ENCODE data around the gene PPP3R1. TPM values are rescaled to one million over a fixed set of nuclear protein-coding genes. Genes with fewer than 3 reads are reported as not detected.

Gene PPP3R1
- polyA plus RNA-seq, 2 of the 4 experiments (the other 2 are of a cell fraction), result 27.3 to 55.1 TPM

DNA sequence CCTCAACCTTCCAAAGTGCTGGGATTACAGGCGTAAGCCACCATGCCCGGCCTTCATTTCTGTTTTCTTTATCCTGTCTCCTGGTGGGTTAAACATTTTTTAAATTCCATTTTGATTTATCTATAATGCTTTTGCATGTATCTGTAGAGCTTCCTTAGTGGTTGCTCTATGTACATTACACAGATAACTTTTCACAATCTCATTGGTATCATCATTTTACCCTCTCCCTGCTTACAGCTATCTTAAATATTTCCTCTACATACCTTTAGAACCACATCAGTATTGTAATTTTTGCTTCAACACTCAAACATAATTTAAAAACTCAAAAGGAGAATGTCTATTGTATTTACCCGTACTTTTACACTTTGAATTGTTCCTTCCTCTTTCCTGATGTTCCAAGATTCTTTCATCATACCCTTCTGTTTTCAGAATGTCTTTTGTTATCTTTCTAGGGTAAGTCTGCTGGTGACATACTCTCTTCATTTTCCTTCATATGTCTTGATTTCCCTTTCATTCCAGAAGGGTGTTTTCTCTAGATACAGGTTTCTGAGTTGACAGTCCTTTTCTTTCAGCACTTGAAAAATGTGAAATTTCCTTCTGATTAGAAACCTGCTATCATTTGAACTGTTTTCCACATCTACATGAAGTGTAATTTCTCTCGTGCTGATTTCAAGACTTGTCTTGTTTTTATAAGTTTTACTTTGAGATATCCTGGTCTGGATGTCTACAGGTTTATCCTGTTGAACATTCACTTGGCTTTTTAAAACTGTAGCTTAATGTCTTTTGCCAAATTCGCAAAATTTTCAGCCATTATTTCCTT lies 21.9 kb downstream of the PPP3R1 start (continued):
- TF ChIP-seq PBX3 (IDR thresholded peaks at IDR 0.05) (no peak), HEYL (CRISPR knock-in tag; IDR thresholded peaks at IDR 0.05) (no peak), HDAC2 (IDR thresholded peaks at IDR 0.05) (no peak)

DNA sequence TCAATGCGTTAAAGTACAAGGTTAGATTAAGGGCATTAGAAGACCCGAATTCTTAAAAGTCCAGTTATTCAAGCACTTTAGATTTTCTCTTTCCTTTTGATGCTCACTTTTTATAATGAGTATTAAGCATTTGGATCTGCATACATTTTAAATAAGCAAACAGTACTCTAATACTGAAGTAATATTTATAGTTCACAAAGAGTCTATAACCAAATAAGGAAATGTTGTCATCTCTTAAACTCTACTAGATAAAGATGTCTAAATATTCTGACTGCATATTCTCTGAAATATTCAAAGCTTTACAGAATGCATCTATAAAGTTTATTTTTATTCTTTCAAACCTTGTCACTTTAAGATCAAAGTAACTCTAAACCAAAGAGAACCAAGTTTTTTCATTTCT lies 25.5 kb downstream of the PPP3R1 start:
- FAIRE-seq (no peak), DNase-seq (ENCODE audit: low read depth in 1 of 2, low spot score in 1 of 2) (no peak), ATAC-seq (no peak)
- 87% methylated on average over 2 of the region's 2 CpGs for WGBS (ENCODE audit: missing lambda C conversion rate)
- H3K9me3 ChIP-seq, result peaks cover under 1% of the 10 kb centered on the region; the same call in 1 of the 3 replicates
- peaks cover 22% of the 10 kb centered on the region; the same call in 2 of the 3 replicates for H3K4me1 ChIP-seq
- H3K27ac ChIP-seq, result no peak overlapping the region
- no peak overlapping the region for H3K4me2 ChIP-seq
- TF ChIP-seq SMC3 (IDR thresholded peaks at IDR 0.05) (no peak), CTCF (IDR thresholded peaks at IDR 0.05) (no peak), SREBF2 (IDR thresholded peaks at IDR 0.05) (no peak), HEYL (CRISPR knock-in tag; IDR thresholded peaks at IDR 0.05) (no peak), ESRRA (IDR thresholded peaks at IDR 0.05; ENCODE audit: borderline replicate concordance, low read length) (no peak), HOXB5 (CRISPR knock-in tag; IDR thresholded peaks at IDR 0.05) (no peak), RCOR1 (IDR thresholded peaks at IDR 0.05; ENCODE audit: low read depth, low read length) (no peak), BCL3 (IDR thresholded peaks at IDR 0.05) (no peak), REST (IDR thresholded peaks at IDR 0.05) (no peak), MAZ (IDR thresholded peaks at IDR 0.05; ENCODE audit: borderline replicate concordance, low read depth, low read length) (no peak), RAD21 (conservative IDR thresholded peaks at IDR 0.05 in 1 of 2, IDR thresholded peaks at IDR 0.05 in 1 of 2) (no peak), PBX3 (IDR thresholded peaks at IDR 0.05) (no peak), CBX2 (IDR thresholded peaks at IDR 0.05; ENCODE audit: borderline replicate concordance, low read depth) (no peak), KDM1A (IDR thresholded peaks at IDR 0.05; ENCODE audit: low read depth) (no peak), POLR2A (IDR thresholded peaks at IDR 0.05; ENCODE audit: low read length) (no peak), MAX (IDR thresholded peaks at IDR 0.05) (no peak)
- TF ChIP-seq, protein P1, sequence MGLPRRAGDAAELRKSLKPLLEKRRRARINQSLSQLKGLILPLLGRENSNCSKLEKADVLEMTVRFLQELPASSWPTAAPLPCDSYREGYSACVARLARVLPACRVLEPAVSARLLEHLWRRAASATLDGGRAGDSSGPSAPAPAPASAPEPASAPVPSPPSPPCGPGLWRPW (IDR thresholded peaks at IDR 0.05), result no peak
- ChIA-PET CTCF (interaction anchor here (0.6 to 1.7 kb wide), 5 partner anchors 7 to 104 kb away, joined by 3 to 12 read pairs (median 5); no protein-coding TSS in a partner anchor), POLR2A (no interaction called here)
- no peak overlapping the region for H3K4me3 ChIP-seq
